Retina (tissue), 1 donor: Measurements from ENCODE around the gene TST.

ENCODE experiments used
- DNase-seq: peaks from one replicate; pipeline ENCODE4 v3.0.0-alpha.2; 2016

TST gene

DNA sequence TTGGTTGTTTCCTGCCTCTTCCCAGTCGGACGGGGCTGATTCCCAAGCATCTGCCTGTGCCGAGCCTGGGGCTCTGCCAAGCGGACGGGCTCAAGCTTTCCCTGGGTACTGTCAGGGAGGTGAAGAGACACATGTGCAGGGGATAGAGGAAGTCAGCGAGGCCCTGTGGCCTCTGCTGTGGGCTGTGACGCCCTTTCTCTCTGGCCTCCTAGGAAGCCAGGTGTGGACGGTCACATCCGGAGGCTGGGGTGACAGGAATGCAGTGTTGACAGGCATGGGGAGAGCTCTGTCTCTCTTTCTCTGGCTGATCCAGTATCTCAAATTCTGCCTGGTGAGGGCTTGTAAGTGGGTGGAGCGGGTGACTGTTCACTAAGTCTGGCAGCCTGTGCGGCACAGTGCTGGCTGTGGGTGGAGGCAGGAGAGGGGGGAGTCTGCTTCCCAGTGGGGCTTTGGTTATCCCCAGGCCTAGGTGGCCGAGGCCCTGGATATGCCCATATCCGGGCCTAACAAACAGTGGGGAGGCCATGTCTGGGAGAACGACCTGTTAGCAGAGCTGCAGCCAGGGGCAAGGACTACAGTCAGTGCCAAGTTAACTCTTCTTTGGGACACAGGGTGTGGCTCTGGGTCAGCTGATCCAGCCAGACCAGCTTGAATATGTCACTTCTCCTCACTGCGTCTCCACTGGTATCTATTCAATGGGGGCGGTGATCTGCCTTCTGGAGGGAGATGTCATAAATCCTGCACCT lies 34.2 kb upstream of the TST start:
- DNase-seq, result no peak

DNA sequence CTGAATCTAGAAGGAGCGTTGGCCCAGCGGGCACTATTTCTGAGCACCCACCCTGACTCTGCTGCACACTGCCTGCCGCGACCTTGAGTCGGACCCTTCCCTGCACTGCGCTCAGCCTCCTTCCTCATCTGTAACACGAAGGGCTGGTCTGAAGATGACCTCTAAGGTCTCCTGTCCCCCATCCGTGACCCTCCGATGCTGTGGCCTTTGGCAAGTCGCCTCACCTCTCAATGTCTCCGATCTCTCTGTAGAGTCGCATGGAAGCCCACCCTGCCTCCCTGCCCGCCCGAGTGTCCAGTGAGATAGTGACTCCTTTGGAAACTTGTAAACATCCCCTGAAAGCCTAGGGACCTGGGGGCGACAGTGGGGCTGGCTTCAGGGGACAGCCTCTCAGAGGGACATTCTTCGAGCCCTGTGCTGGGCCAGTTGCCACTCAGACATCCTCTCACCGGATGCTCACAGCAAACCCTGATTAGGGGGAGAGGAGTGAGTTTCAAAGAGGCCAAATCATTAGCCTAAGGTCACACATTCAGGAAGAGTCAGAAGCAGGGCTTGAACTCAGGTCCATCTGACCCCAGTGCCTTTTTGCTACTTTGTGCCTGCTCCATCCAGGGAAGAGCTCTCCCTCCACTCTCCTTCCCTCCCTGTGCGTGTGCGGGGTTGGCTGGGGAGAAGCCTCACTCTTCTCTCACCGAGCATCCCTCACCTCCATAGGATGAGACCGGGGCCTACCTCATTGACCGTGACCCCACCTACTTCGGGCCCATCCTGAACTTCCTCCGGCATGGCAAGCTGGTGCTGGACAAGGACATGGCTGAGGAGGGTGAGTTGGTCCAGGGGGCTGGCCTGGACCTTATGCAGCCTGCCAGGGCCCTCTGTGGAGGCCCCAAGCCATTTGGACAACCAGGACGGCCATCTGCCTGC lies 33.4 kb upstream of the TST start:
- DNase-seq, result no peak

DNA sequence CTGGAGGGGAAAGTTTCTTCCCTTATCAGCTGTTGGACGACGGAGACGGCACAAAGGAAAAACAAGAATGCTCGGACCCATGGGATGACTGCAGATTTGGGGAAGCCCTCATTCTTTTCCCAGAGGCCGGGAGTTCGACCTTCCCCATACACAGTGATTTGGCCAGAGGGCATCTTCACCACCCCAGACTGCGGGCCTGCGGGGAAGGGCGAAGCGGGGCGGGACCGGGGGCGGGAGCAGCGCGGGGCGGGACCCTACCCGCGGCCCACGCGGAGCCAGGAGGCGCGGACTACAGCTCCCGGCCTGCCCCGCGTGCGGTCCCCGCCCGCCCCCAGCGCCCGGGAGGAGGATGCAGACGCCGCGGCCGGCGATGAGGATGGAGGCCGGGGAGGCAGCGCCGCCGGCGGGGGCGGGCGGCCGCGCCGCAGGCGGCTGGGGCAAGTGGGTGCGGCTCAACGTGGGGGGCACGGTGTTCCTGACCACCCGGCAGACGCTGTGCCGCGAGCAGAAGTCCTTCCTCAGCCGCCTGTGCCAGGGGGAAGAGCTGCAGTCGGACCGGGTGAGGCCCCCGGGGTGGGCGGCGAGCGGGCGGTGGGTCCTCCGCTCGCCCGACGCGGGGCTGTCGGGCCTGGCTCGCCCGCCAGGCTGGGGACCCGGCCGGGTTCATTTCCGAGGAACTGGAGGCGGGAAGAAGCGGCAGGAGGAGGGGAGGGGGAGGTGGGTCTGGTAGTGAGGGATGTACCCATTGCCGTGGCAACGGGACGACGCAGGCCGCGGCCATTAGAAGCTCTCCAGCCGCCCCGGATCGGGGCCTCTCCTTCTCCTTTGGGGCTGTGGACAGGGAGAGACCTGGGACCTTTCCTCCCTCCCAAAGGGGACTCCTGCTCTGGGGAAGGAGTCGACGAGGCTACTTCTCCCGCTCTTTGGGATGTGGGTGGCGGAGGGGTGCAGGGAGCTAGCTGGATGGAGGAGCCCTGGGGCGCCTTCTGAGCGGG lies 32.4 kb upstream of the TST start, which contains the start of gene KCTD17:
TSS of gene KCTD17 (plus strand) at position 352 of the 995 bp plus-strand sequence. CDS start at position 371, 19 bp downstream.
- DNase-seq, result peak; percentile 68

DNA sequence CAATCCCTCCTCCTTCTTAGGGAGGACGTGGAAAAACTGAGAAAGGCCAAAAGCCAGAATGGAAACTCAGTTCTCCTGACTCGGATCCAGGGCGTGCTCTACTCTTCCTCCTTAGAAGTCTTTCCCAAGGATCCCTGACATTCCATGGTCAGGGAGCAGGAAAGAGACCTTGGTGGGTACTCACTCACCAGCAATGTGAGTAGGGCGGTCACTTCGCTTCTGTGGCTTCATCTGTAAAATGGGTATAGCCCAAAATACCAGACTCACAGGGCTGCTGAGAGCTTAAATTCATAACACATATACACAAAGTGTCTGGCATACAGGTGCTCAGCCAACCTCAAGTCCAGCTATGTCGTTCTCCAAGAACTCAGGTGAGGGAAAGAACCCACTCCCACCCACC lies 31.7 kb upstream of the TST start:
- no peak for DNase-seq

DNA sequence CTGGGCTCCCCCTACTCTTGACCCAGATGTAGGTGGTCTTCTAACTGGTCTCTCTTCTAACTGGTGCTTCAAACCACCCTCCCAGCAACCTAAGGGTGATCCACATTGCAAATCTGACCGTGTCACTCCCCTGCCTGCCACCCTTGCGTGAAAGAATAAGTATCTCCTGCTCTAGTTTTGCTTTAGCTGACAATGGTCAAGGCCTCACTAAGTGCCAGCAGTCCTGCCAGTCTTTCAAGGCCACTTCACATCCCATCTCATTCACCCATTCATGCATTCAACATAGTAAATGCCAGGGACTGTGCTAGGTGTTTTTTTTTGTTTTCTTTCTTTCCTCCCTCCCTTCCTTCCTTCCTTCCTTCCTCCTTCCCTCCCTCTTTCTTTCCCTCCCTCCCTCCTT lies 30.0 kb upstream of the TST start:
- no peak for DNase-seq

DNA sequence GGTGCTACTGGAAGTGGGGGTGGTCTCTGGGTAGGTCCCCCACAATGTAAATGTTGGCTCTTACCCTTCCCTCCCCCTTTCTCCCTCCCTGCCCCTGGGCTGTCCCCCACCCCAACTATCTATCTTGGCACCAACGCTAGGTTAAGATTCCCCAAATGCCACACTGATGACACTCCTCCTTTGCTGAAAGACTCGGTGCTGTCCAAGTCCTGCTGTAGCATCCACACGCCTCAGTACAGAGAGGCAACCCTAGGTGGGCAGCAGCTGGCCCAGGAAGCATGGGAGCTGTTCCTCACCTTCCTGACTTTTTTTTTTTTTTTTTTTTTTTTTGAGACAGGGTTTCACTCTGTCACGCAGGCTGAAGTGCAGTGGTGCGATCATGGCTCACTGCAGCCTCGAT lies 28.9 kb upstream of the TST start:
- no peak for DNase-seq

DNA sequence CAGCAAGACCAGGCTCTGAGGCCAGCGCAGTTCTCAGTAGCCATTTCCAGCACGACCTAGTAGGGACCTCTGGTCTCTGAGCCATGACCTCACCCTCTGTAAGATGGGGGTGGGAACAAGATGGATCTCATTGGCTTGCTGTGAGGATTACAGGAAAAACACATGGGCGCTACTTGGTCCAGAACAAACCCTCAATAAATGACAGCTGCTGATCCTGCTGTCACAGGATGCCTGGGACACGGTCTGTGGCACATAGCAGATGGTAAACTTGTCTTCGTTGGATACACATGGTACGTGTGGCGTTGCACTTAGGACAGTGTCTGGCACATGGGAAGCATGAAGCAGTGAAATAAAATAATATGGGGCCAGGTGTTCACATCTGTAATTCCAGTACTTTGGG lies 27.8 kb upstream of the TST start:
- no peak for DNase-seq

DNA sequence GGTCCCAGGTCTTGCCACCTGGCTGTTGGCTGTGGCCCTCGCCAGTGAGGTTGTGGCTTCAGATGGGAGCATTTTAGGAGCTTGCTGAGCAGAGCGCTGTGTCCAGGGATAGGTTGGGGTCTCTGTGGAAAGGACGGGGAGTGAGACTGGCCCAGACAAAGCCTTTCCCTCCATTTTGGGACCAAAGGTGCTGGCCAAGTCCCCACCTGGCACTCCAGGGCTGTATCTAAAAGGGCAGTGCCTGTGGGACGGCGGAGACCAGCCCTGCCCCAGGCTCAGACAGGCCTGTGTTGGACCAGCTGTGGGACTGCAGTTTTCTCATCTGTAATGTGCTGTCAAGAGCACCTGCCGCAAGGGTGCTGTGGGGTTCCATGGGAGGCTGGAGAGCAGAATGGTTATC lies 27.3 kb upstream of the TST start:
- DNase-seq, result no peak

DNA sequence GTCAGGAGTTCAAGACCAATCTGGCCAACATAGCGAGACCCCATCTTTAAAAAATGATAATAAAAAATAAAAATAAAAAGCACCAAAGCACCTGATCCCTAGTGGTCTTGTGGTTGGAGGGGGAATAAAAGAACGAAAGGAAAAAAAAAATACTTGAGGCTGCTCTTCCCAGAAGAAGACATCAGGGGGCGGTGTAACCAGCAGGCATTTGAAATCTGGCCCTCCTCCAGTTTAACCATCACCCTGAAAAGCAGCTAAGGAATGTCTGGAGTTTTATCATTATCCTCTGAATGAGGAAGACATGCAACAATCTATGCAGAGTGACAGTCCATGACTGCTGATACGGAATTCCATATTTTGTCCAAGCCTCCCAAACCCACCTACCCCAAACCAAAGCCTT lies 26.7 kb upstream of the TST start:
- DNase-seq, result no peak

DNA sequence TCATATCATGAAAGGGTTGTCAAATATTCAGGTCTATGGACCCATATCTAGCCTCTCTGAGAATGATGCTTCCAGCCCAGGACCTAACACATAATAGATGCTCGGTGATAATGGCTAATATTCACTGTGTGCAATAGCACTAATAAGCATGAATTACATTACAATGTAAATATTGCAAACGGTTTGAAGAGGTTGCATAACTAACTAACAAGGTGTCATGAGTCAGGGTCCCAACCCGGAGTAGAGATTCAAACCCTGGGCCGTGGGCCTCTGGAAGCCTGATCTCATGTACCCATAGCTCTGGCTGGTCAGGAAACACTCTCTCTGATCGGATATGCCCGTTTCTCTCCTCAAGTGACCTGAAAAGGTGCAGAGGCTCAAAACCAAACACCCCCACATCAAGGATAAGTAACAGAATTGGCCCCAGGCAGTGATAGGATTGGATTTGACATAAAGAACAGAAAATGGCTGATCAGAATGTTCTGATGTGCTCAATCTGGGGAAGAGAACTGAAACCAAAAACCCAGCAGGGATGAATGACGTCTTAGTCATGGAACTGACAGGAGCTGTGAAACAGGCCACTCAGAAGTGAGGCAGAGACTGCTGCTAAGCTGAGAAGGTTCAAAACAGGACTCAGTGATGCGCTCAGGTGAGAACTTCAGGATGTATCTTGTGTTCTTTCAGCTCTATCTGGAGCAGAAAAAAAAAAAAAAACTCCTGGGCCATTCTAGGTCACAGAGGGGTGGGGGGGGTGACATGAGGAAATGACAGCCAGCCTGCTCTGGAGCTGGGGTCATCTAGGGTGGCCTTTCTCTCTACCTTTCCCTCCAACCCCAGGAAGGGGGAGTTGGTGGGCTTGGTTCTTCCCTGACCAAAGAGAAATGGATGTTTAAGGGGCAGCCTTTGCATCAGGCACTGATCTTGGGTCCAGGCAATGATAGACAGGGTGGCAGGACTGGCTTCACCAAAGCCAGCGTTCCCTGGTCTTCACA lies 25.7 kb upstream of the TST start:
- no peak for DNase-seq

DNA sequence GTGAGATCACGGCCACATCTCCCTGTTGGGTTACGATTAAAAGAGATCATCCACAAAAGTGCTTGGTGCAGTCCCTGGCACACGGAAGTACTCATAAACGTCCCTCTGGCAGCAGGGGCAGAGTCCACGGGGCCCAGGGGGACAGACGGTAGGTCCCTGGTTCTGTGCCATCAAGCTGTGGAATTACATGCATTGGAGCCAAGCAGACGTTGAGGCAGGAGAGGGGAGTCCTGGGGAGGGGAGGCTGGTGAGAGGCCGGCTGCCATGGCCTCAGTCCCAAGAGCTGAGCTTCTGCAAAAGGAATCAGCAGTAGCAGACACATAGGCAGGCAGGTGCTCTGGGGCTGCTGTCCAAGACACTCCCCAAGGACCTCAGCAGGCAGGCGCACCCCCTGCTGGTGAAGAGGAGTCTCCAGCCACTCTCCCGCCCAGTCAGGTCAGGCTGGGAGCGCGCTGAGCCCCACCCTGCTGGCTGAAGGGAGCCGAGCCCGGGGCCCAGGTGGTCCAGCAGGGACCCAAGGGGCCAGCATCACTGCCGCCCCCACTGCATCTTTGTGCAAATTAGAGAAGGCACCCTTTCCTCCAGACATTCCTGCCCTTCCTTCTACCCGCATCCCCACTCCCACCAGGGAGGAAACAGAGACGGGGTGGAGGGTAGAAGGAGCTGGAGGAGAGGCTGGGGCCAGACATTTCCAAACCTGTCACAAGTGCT lies 24.7 kb upstream of the TST start:
- DNase-seq, result no peak

DNA sequence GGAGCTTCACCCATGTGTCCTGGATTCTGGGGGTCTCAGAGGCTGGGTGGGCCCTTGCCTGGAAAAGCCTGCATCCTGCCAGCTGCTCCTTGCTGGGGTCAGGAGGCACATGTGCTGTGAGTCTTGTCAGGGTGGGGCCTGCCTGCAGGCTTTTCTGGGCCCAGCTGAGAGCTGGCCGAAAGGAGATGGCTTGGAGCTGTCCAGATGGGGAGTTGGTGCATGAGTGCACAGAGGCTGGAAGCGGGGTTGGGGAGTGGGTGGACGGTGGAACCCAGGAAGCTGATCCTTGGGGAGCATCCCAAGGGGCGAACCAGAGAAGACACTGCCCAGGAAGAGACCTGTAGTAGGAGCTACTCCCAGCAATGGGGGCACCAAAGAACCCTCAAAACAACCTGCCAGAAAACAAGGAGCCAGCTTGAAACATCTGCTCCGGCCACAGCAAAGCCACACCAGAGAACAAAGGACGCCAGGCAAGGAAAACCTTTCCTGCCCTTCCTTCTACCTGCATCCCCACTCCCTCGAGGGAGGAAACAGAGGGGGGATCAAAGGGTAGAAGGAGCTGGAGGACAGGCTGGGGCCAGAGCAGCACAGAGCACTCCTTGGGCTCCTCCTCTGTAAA lies 24.1 kb upstream of the TST start:
- DNase-seq, result peak; percentile 37

DNA sequence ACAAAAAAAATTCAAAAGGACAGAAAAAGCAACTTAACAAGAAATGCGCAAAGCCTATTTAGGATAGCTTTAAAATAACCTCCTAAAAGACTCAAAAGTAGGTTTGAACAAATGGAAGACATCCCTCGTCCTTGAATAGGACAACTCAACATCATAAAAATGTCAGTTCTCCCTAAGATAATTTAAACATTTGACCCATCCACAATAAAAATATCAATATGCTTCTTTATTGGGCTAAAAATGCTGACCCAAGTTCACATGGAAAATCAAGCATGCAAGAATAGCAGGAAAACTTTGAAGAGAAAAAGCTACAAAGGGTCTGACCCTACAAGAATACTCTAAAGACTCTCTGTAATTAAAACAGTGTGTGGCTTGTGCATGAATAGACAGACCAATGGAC lies 20.2 kb upstream of the TST start:
- DNase-seq, result no peak

DNA sequence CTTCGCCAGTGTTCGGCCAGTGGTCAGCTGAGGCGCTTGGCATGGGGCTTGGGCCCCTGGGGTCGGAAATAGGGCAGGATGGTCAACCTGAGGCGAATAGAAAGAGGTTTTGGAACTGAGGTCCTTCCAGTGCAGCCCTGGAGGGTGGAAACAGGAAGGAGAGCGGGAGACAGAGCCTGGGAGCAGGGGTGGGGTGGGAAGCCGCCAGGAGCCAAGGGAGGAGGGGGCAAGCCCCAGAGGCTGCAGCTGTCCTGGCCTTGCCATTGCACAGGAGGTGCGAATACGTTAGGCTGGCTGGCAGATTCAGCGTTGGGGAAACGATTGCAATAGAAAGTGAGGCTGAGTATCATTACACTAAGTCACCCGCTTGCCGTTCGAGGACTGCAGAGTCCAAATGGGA lies 18.4 kb upstream of the TST start:
- no peak for DNase-seq

DNA sequence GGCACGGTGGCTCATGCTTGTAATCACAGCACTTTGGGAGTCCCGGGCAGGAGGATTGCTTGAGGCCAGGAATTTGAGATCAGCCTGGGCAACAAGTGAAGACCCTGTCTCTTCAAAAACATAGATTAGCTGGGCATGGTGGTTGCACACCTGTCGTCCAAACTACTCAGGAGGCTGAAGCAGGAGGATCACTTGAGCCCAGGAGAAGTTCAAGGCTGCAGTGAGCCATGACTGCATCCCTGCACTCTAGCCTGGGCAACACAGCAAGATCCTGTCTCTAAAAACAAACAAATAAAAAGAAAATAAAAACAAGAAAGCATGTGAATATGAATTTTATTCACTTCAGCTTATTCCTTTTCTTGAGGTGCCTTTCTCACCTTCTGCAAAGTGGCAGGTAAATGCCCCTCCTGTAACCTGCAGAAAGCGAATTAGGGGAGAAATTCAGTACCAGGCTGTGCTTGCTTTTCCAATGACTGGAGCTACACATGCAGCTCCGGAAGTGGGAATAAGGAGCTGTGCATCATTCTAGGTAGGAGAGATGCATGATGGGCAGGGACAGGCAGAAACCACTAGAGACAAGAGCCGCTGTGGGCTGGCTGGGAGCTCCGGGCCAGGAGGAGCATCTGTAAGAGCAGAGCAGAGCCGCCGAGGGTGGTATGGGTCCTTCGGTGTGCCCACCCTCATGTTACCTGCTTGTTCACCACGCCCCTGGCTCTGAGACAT lies 17.6 kb upstream of the TST start:
- DNase-seq, result no peak

DNA sequence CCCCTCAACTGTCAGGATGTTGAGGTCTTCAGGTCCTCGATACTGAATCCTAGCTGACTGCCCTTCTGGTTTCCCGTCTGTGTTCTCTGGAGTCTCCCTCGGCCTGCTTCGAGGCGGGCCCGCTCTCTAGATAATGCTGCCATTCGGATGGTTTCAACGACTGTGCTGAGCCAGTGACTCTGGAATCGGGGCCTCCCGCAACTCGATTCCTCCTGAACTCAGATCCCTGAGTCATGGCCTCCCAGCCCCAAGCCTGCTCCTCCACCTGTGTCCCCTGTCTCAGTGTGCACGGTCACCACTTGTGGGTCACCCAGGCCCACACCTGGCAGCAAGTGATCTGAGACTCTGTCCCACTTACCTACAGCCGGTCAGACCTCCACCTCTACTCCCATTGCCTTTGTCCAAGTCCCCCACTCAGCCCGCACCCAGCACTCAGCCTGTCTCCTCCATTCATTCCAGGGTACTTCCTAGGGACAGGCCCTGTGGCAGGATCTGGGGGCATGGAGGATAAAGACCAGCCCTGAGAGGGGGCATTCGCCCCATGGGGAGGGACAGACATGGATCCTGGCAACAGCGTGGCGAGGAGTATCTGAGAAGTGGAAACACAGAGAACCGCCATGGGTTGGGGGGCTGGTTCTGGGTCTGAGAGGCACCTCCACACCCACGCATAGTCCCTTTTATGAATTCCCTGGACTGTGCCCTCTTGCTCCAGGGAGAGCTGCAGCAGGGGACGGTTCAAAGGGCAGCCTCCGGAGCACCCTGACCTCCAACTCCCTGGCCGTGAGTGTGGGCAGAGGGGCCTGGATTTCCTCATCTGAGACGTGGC lies 14.6 kb upstream of the TST start:
- DNase-seq, result no peak

DNA sequence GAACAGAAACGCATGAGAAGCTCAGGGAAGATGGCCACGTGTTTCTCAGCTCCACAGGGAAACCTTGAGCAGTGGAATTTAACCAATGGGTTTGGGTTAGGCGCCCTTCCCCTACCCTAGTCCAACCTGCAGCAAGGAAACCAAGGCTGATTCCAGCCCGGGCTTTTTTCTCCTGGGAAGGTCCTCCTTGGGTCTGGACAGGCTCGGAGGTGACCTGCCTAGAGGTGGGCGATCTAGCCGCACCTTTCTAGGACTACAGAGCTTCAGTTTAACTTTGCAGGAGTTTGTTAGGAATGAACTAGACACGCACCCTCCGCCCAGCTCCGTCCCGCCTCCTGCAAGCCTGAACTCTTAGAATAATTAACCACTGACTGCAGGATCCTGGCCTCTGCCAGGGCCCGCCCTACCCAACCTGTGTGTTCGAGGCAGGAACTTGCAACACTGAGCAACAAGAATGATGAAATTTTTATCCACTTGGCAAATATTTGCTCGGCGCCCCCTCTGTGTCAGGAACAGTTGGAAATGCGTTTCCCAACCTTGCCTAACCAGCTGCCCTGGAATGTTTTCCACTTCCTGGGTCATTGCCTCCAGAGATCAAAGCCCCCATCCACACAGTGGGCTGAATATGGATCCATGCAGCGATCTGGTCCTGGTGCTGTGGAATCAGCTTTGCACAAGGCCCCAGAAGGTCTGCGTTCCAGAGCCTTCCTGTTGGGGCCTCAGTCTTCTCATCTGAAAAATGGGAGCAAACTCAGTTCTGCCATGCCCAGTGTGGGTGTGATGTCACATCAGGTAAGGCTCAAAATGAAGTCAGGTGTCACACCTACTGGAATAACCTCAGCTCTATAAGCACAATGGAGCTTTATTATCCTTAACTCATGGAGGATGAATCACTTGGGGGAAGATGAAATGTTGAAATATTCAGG lies 13.6 kb upstream of the TST start:
- DNase-seq, result no peak

DNA sequence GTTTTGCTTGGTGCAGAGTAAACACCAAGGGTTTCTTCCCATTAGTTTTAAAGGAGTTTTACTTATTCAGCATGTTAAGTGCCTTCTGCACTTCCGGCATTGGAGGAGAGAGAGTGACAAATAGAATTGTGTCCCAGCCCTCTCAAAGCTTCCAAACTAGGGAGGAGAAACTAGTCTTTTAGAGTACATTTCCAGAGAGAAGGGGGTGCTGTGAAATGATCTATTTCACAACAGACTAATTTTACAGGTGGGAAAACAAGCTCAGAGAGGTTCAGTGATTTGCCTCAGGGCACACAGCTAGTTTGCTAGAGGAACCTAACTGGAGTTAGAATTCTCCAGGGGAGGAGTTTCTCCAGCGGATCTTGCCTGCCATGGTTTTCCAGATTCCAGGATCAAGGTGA lies 12.9 kb upstream of the TST start:
- no peak for DNase-seq
